Activated CD8-positive, alpha-beta memory T cell treated with anti-CD3 and anti-CD28 coated beads for 1 hour (primary cell): ENCODE results near the gene HOXD8.

ENCODE experiments used
- DNase-seq, 2 donors: peaks; one replicate each; pipeline ENCODE4 v3.0.0-alpha.2; 2020; ENCODE audit warnings: low read depth in 1 of 2; ENCODE audit errors: extremely low read depth in 1 of 2

The HOXD8 gene

GRCh38 chr2:176171351-176172006, 42.0 kb downstream of the HOXD8 start:
- DNase-seq = no peak

- no peak for DNase-seq
These were observed 42.7 kb downstream of the HOXD8 start for GRCh38 chr2:176172007-176172894.

- no peak for DNase-seq
These were observed 43.5 kb downstream of the HOXD8 start for GRCh38 chr2:176172895-176173566.

- DNase-seq = no peak
These were observed 44.3 kb downstream of the HOXD8 start for GRCh38 chr2:176173567-176174381.

GRCh38 chr2:176174382-176174823, 44.9 kb downstream of the HOXD8 start:
- DNase-seq = no peak

GRCh38 chr2:176174824-176175708, 45.6 kb downstream of the HOXD8 start:
- DNase-seq = no peak

- DNase-seq = no peak
These were observed 46.5 kb downstream of the HOXD8 start for GRCh38 chr2:176175709-176176607.

- DNase-seq = no peak
These were observed 48.1 kb downstream of the HOXD8 start for GRCh38 chr2:176177580-176178037.

GRCh38 chr2:176178038-176178756, 48.7 kb downstream of the HOXD8 start:
- DNase-seq = no peak

- no peak for DNase-seq
These were observed 49.3 kb downstream of the HOXD8 start for GRCh38 chr2:176178757-176179295.

GRCh38 chr2:176181551-176181950, 52.0 kb downstream of the HOXD8 start:
- no peak for DNase-seq
